Smooth muscle cell of the brain vasculature (primary cell): ENCODE measurements around the gene SLC6A9.

Experiments used
- DNase-seq: peaks from one replicate; pipeline ENCODE4 v3.0.0-alpha.2; 2012; ENCODE audit warnings: low read depth, low spot score

The SLC6A9 gene

GRCh38 chr1:44031252-44032169, at the start of gene SLC6A9:
TSS of gene SLC6A9 (minus strand) at chr1:44031462. CDS start at chr1:44024277, 7,185 bp downstream.
- no peak for DNase-seq

- DNase-seq, result no peak
Observed at GRCh38 chr1:44079566-44079965, 48.3 kb upstream of the SLC6A9 start.

GRCh38 chr1:44078104-44078503, 46.8 kb upstream of the SLC6A9 start:
- DNase-seq, result no peak

GRCh38 chr1:44077421-44077820, 46.2 kb upstream of the SLC6A9 start:
- DNase-seq, result no peak

GRCh38 chr1:44076066-44076465, 44.8 kb upstream of the SLC6A9 start:
- DNase-seq, result no peak

GRCh38 chr1:44074415-44074814, 43.2 kb upstream of the SLC6A9 start:
- no peak for DNase-seq

- no peak for DNase-seq
Observed at GRCh38 chr1:44073528-44073927, 42.3 kb upstream of the SLC6A9 start.

- no peak for DNase-seq
Observed at GRCh38 chr1:44072821-44073220, 41.6 kb upstream of the SLC6A9 start.

- DNase-seq, result no peak
Observed at GRCh38 chr1:44072204-44072603, 40.9 kb upstream of the SLC6A9 start.

GRCh38 chr1:44071461-44071860, 40.2 kb upstream of the SLC6A9 start:
- DNase-seq, result no peak

GRCh38 chr1:44068442-44068921, 37.2 kb upstream of the SLC6A9 start:
- no peak for DNase-seq

- no peak for DNase-seq
Observed at GRCh38 chr1:44067266-44068250, 36.3 kb upstream of the SLC6A9 start.

GRCh38 chr1:44062656-44063179, 31.5 kb upstream of the SLC6A9 start:
- no peak for DNase-seq

GRCh38 chr1:44061857-44062256, 30.6 kb upstream of the SLC6A9 start:
- DNase-seq, result no peak

GRCh38 chr1:44060830-44061267, 29.6 kb upstream of the SLC6A9 start:
- DNase-seq, result no peak

GRCh38 chr1:44059664-44060355, 28.5 kb upstream of the SLC6A9 start:
- DNase-seq, result no peak

- no peak for DNase-seq
Observed at GRCh38 chr1:44059212-44059611, 27.9 kb upstream of the SLC6A9 start.

GRCh38 chr1:44057293-44057692, 26.0 kb upstream of the SLC6A9 start:
- no peak for DNase-seq

- DNase-seq, result no peak
Observed at GRCh38 chr1:44053394-44053793, 22.1 kb upstream of the SLC6A9 start.

GRCh38 chr1:44050261-44050660, 19.0 kb upstream of the SLC6A9 start:
- no peak for DNase-seq

GRCh38 chr1:44049839-44050238, 18.6 kb upstream of the SLC6A9 start:
- no peak for DNase-seq
